GM10266 (cell line): ENCODE measurements around the gene KRTAP2-1.
"Not testable (repeated sequence)": the region's sequence is repeated elsewhere in the genome, so short reads cannot be mapped to it uniquely, and the experiment has no call there.

ENCODE experiments used
- DNase-seq: peaks from one replicate; pipeline ENCODE4 v3.0.0; 2012; ENCODE audit errors: extremely low spot score
- CTCF ChIP-seq: IDR thresholded peaks from 2 replicates; pipeline ENCODE4 v1.5.1; 2012; ENCODE audit warnings: mild to moderate bottlenecking, low read depth; ENCODE audit not compliant: control insufficient read depth, insufficient read depth; ENCODE audit errors: missing control alignments

The KRTAP2-1 gene

GRCh38 chr17:41060052-41060604, 13.0 kb upstream of the KRTAP2-1 start, which contains the start of gene KRTAP2-3:
Gene KRTAP2-3, minus strand, starts transcription at chr17:41060114. Its CDS starts 64 bp downstream, at chr17:41060050.
- DNase-seq = no peak
- no peak for TF ChIP-seq CTCF

- not testable (repeated sequence) for DNase-seq
Observed at GRCh38 chr17:41059276-41060051, 12.3 kb upstream of the KRTAP2-1 start.

GRCh38 chr17:41058741-41059140, 11.6 kb upstream of the KRTAP2-1 start:
- DNase-seq = no peak
- no peak for TF ChIP-seq CTCF

- TF ChIP-seq CTCF = no peak
- DNase-seq = no peak
Observed at GRCh38 chr17:41057547-41057946, 10.4 kb upstream of the KRTAP2-1 start.

GRCh38 chr17:41055130-41055529, 8.0 kb upstream of the KRTAP2-1 start, which contains the start of gene KRTAP2-2:
Gene KRTAP2-2, minus strand, starts transcription at chr17:41055230. Its CDS starts 19 bp downstream, at chr17:41055211.
- not testable (repeated sequence) for DNase-seq

- not testable (repeated sequence) for DNase-seq
Observed at GRCh38 chr17:41054556-41054955, 7.4 kb upstream of the KRTAP2-1 start.

GRCh38 chr17:41054025-41054424, 6.9 kb upstream of the KRTAP2-1 start:
- no peak for TF ChIP-seq CTCF
- DNase-seq = no peak

GRCh38 chr17:41052566-41052965, 5.5 kb upstream of the KRTAP2-1 start:
- DNase-seq = no peak
- no peak for TF ChIP-seq CTCF

GRCh38 chr17:41049110-41049509, 2.0 kb upstream of the KRTAP2-1 start:
- no peak for TF ChIP-seq CTCF
- DNase-seq = no peak
